Neutrophil (primary cell): ENCODE results near the gene DNAJC16.
"Not testable (repeated sequence)": the region's sequence is repeated elsewhere in the genome, so short reads cannot be mapped to it uniquely, and the experiment has no call there.

ENCODE experiments used
- H3K27ac ChIP-seq: fragments of 200-600 bp; sonication (generic); 2 replicates; pipeline ENCODE4 v1.5.1; 2016; ENCODE audit warnings: mild to moderate bottlenecking, moderate library complexity
- H3K27me3 ChIP-seq: fragments of 200-600 bp; sonication (generic); 2 replicates; pipeline ENCODE4 v1.6.0; 2016; ENCODE audit warnings: mild to moderate bottlenecking
- H3K36me3 ChIP-seq: fragments of 200-600 bp; sonication (generic); 2 replicates; pipeline ENCODE4 v1.5.1; 2017
- H3K4me1 ChIP-seq, 2 experiments: fragments of 200-600 bp in 1 of 2; sonication (generic) in 1 of 2; 1 replicate in 1 of 2; 2 replicates in 1 of 2; pipeline versions ENCODE4 v1.5.1 to v1.6.1; 2013 to 2016; ENCODE audit warnings: low read depth in 1 of 2, low read length in 1 of 2, mild to moderate bottlenecking in 1 of 2, moderate library complexity in 1 of 2; ENCODE audit not compliant: control insufficient read depth in 1 of 2, insufficient read depth in 1 of 2
- H3K4me3 ChIP-seq, 2 experiments: fragments of 200-600 bp in 1 of 2; sonication (generic) in 1 of 2; 1 replicate in 1 of 2; 2 replicates in 1 of 2; pipeline ENCODE4 v1.5.1; 2013 to 2016; ENCODE audit warnings: low read depth in 1 of 2, low read length in 1 of 2, mild to moderate bottlenecking in 1 of 2, moderate library complexity in 1 of 2
- H3K9me3 ChIP-seq: fragments of 200-600 bp; sonication (generic); 2 replicates; pipeline ENCODE4 v1.5.1; 2016
- CTCF ChIP-seq: fragments of 200-600 bp; sonication (generic); IDR thresholded peaks from 2 replicates; pipeline ENCODE4 v1.5.1; 2016; ENCODE audit warnings: antibody characterized with exemption

DNAJC16 gene

GRCh38 chr1:15526490-15527339 lies at the start of gene DNAJC16:
TSS of gene DNAJC16 (plus strand) at chr1:15526848. CDS start at chr1:15529106, 2,258 bp downstream.
- TF ChIP-seq CTCF: peak; percentile 61
- Histone ChIP-seq H3K4me3 (peak within 1 kb of the TSS; percentile 81 to 88), H3K4me1 (peaks cover 34 to 39% of the 10 kb centered on the region in 2 experiments)

GRCh38 chr1:15476927-15477326 lies 49.7 kb upstream of the DNAJC16 start:
- H3K9me3 ChIP-seq: no peaks in the 10 kb centered on the region
- no peak for TF ChIP-seq CTCF
- no peaks in the 10 kb centered on the region for H3K36me3 ChIP-seq
- no peak overlapping the region for H3K4me3 ChIP-seq
- H3K27me3 ChIP-seq: no peaks in the 10 kb centered on the region
- H3K4me1 ChIP-seq: no peaks in the 10 kb centered on the region
- H3K27ac ChIP-seq: no peak overlapping the region

More at GRCh38 chr1:15526490-15527339, at the start of gene DNAJC16:
- H3K36me3 ChIP-seq: no peaks in the 10 kb centered on the region
- no peaks in the 10 kb centered on the region for H3K9me3 ChIP-seq
- peak within 1 kb of the TSS; percentile 99 for H3K27ac ChIP-seq
- no peaks in the 10 kb centered on the region for H3K27me3 ChIP-seq

- Histone ChIP-seq H3K27ac (no peak overlapping the region), H3K27me3 (no peaks in the 10 kb centered on the region), H3K36me3 (no peaks in the 10 kb centered on the region), H3K4me3 (no peak overlapping the region), H3K4me1 (no peaks in the 10 kb centered on the region), H3K9me3 (no peaks in the 10 kb centered on the region)
- TF ChIP-seq CTCF: no peak
Measured at GRCh38 chr1:15477646-15478212, 48.9 kb upstream of the DNAJC16 start.

GRCh38 chr1:15479654-15480347 lies 46.8 kb upstream of the DNAJC16 start:
- no peaks in the 10 kb centered on the region for H3K36me3 ChIP-seq
- no peaks in the 10 kb centered on the region for H3K27me3 ChIP-seq
- no peak for TF ChIP-seq CTCF
- no peak overlapping the region for H3K27ac ChIP-seq
- no peak overlapping the region for H3K4me3 ChIP-seq
- no peaks in the 10 kb centered on the region for H3K9me3 ChIP-seq
- H3K4me1 ChIP-seq: no peaks in the 10 kb centered on the region

- not testable (repeated sequence) for H3K9me3 ChIP-seq, H3K27ac ChIP-seq, H3K4me1 ChIP-seq, H3K36me3 ChIP-seq, H3K27me3 ChIP-seq, H3K4me3 ChIP-seq
Measured at GRCh38 chr1:15482455-15482854, 44.2 kb upstream of the DNAJC16 start.

GRCh38 chr1:15482983-15483543 lies 43.6 kb upstream of the DNAJC16 start:
- H3K27ac ChIP-seq, H3K27me3 ChIP-seq, H3K4me1 ChIP-seq: not testable (repeated sequence)

More at GRCh38 chr1:15482983-15483543, 43.6 kb upstream of the DNAJC16 start:
- H3K36me3 ChIP-seq, H3K9me3 ChIP-seq, H3K4me3 ChIP-seq: not testable (repeated sequence)
